OCI-LY7 (cell line): ENCODE measurements around the gene PCDHAC2. TPM values are rescaled to one million over a fixed set of nuclear protein-coding genes. Genes with fewer than 3 reads are reported as not detected.

ENCODE experiments used
- BruUV-seq: library from RNA; stranded (reverse); fragments of 400-500 nt; replicated peaks from 2 replicates; lab custom pipeline; 2021; lab: Mats Ljungman, UMichigan
- CTCF ChIA-PET: fragments of 300-600 bp; sonication (Branson Sonifier 250); formaldehyde crosslinking; loops from one replicate; lab custom pipeline; 2022; ENCODE audit warnings: antibody characterized with exemption; ENCODE audit not compliant: unreplicated experiment; lab: Charles Lee
- POLR2A ChIA-PET: fragments of 300-600 bp; sonication (Branson Sonifier 250); formaldehyde crosslinking; loops from one replicate; lab custom pipeline; 2022; ENCODE audit warnings: antibody characterized with exemption; lab: Charles Lee
- DNase-seq: peaks from one replicate; pipeline ENCODE4 v3.0.0-alpha.2; 2015; ENCODE audit warnings: low spot score
- H2AFZ ChIP-seq: fragments of 200-600 bp; sonication (generic), shearing (Covaris generic); 2 replicates; pipeline ENCODE4 v1.6.1; 2014; ENCODE audit warnings: mild to moderate bottlenecking, antibody characterized with exemption, low read length, moderate library complexity
- H3K27ac ChIP-seq: fragments of 200-600 bp; sonication (generic); 2 replicates; pipeline ENCODE4 v1.5.1; 2014; ENCODE audit warnings: mixed run types, low read depth, mild to moderate bottlenecking, moderate library complexity, low read length, inconsistent platforms; ENCODE audit not compliant: poor library complexity, severe bottlenecking
- H3K36me3 ChIP-seq: fragments of 200-600 bp; sonication (generic); 2 replicates; pipeline ENCODE4 v1.6.1; 2014; ENCODE audit warnings: mild to moderate bottlenecking, antibody characterized with exemption, low read length, moderate library complexity, mixed read lengths; ENCODE audit not compliant: insufficient read depth
- H3K4me1 ChIP-seq: fragments of 200-600 bp; sonication (generic); 2 replicates; pipeline ENCODE4 v1.5.1; 2014; ENCODE audit warnings: mild to moderate bottlenecking, low read length; ENCODE audit not compliant: insufficient read depth, poor library complexity, severe bottlenecking
- H3K4me2 ChIP-seq: fragments of 200-600 bp; sonication (generic); 2 replicates; pipeline ENCODE4 v1.6.1; 2014; ENCODE audit warnings: mild to moderate bottlenecking, low read length
- H3K4me3 ChIP-seq: fragments of 200-600 bp; sonication (generic); 2 replicates; pipeline ENCODE4 v1.5.1; 2014; ENCODE audit warnings: mild to moderate bottlenecking, low read depth, low read length; ENCODE audit not compliant: poor library complexity, severe bottlenecking
- H3K79me2 ChIP-seq: fragments of 200-600 bp; sonication (generic); 2 replicates; pipeline ENCODE4 v1.6.1; 2016; ENCODE audit warnings: low read depth, mild to moderate bottlenecking, low read length, moderate library complexity, mixed read lengths; ENCODE audit not compliant: insufficient read depth
- H3K9me2 ChIP-seq: fragments of 200-600 bp; sonication (generic); 2 replicates; pipeline ENCODE4 v1.6.1; 2016; ENCODE audit warnings: mild to moderate bottlenecking, low read length, mixed read lengths; ENCODE audit not compliant: insufficient read depth
- H3K9me3 ChIP-seq: fragments of 200-600 bp; sonication (generic); 2 replicates; pipeline ENCODE4 v1.6.1; 2014; ENCODE audit warnings: mild to moderate bottlenecking, mixed run types, low read length, mixed read lengths
- H4K20me1 ChIP-seq: fragments of 200-600 bp; sonication (generic); 2 replicates; pipeline ENCODE4 v1.6.1; 2014; ENCODE audit warnings: mild to moderate bottlenecking, antibody characterized with exemption, low read length, moderate library complexity, mixed read lengths; ENCODE audit not compliant: insufficient read depth
- EZH2phosphoT487 ChIP-seq: fragments of 200-600 bp; sonication (generic); IDR thresholded peaks from 2 replicates; pipeline ENCODE4 v1.6.1; 2018; ENCODE audit warnings: low read depth, borderline replicate concordance, mild to moderate bottlenecking, mixed run types, antibody characterized with exemption, low read length, moderate library complexity, mixed read lengths
- intact Hi-C: fragments of 100-400 bp; cut with micrococcal nuclease; formaldehyde crosslinking; loops from one replicate; pipeline ENCODE4 v1.10.0; 2022; ENCODE audit not compliant: unreplicated experiment
- total RNA-seq, 2 experiments: library from RNA; depleted of rRNA in 1 of 2; stranded (reverse); fragments of >200 nt in 1 of 2; shearing (Covaris generic) in 1 of 2; gene quantifications; 2 replicates each; pipeline ENCODE4 v1.2.3, GENCODE V29; 2014 to 2022
- TF ChIP-seq, protein P1 (sequence below): fragments of 200-600 bp; sonication (generic); conservative IDR thresholded peaks from 2 replicates; pipeline ENCODE4 v1.5.1; 2014; ENCODE audit warnings: mild to moderate bottlenecking, antibody characterized with exemption, low read length, moderate library complexity, mixed read lengths

PCDHAC2 gene
- total RNA-seq, 2 experiments from 2014 or later, result not detected

- no TSS peak for BruUV-seq
These were observed 7.3 kb downstream of the PCDHAC2 start for GRCh38 chr5:140973550-140973949.

GRCh38 chr5:140977003-140977402 is 10.7 kb downstream of the PCDHAC2 start:
- DNase-seq, result no peak
- H3K9me3 ChIP-seq, result no peaks in the 10 kb centered on the region
- ChIA-PET POLR2A (no interaction called here), CTCF (no interaction called here)
- H3K36me3 ChIP-seq, result no peaks in the 10 kb centered on the region
- H3K4me3 ChIP-seq, result no peak overlapping the region
- TF ChIP-seq, protein P1, sequence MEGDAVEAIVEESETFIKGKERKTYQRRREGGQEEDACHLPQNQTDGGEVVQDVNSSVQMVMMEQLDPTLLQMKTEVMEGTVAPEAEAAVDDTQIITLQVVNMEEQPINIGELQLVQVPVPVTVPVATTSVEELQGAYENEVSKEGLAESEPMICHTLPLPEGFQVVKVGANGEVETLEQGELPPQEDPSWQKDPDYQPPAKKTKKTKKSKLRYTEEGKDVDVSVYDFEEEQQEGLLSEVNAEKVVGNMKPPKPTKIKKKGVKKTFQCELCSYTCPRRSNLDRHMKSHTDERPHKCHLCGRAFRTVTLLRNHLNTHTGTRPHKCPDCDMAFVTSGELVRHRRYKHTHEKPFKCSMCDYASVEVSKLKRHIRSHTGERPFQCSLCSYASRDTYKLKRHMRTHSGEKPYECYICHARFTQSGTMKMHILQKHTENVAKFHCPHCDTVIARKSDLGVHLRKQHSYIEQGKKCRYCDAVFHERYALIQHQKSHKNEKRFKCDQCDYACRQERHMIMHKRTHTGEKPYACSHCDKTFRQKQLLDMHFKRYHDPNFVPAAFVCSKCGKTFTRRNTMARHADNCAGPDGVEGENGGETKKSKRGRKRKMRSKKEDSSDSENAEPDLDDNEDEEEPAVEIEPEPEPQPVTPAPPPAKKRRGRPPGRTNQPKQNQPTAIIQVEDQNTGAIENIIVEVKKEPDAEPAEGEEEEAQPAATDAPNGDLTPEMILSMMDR, result no peak
- no peak for TF ChIP-seq EZH2phosphoT487
- no peaks in the 10 kb centered on the region for H3K9me2 ChIP-seq
- no peak overlapping the region for H2AFZ ChIP-seq
- no peaks in the 10 kb centered on the region for H4K20me1 ChIP-seq
- H3K79me2 ChIP-seq, result no peaks in the 10 kb centered on the region
- no peak overlapping the region for H3K27ac ChIP-seq
- intact Hi-C loops, result no loop called here
- BruUV-seq, result no TSS peak
- H3K4me1 ChIP-seq, result no peaks in the 10 kb centered on the region
- no peak overlapping the region for H3K4me2 ChIP-seq

More at GRCh38 chr5:140973550-140973949, 7.3 kb downstream of the PCDHAC2 start:
- Histone ChIP-seq H3K79me2 (no peaks in the 10 kb centered on the region), H3K9me2 (no peaks in the 10 kb centered on the region), H3K27ac (no peak overlapping the region), H3K4me2 (no peak overlapping the region), H3K36me3 (no peaks in the 10 kb centered on the region), H3K9me3 (no peaks in the 10 kb centered on the region), H2AFZ (no peak overlapping the region), H3K4me3 (no peak overlapping the region), H4K20me1 (no peaks in the 10 kb centered on the region), H3K4me1 (no peaks in the 10 kb centered on the region)
- intact Hi-C loops, result no loop called here
- ChIA-PET POLR2A (no interaction called here), CTCF (no interaction called here)
- DNase-seq, result no peak
- TF ChIP-seq, protein P1, result no peak
- TF ChIP-seq EZH2phosphoT487, result no peak

DNA sequence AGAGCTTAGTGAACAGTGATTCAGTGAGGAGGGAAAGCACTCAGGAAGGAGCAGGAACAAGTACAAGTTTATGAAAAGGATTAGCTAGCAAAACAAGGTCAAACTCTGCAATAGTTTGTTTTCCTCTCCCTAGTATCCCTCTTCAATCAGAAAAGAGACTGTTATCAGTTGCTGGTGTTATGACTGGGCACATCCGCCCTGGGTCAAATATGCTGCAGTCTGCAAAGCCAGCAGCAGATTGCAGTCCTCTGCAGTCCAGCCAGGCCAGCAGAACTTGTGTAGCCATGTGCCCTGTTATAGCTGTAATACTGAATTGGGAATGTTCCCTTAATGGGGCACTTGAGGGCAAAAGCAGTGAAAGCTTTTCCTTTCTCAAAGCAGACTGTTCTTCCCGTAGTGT is 12.0 kb downstream of the PCDHAC2 start:
- ChIA-PET POLR2A (no interaction called here), CTCF (no interaction called here)
- Histone ChIP-seq H3K9me3 (no peaks in the 10 kb centered on the region), H2AFZ (no peak overlapping the region), H3K27ac (no peak overlapping the region), H3K4me1 (no peaks in the 10 kb centered on the region), H4K20me1 (no peaks in the 10 kb centered on the region), H3K4me3 (no peak overlapping the region), H3K9me2 (no peaks in the 10 kb centered on the region), H3K4me2 (no peak overlapping the region), H3K36me3 (no peaks in the 10 kb centered on the region), H3K79me2 (no peaks in the 10 kb centered on the region)
- no peak for TF ChIP-seq EZH2phosphoT487
- TF ChIP-seq, protein P1, result no peak
- no TSS peak for BruUV-seq
- no peak for DNase-seq
- intact Hi-C loops, result no loop called here
